ENCODE results near the gene TEX264. TPM values are rescaled to one million over a fixed set of nuclear protein-coding genes. Genes with fewer than 3 reads are reported as not detected.

The TEX264 gene
- total RNA-seq, 1 experiment from 2014 or later = 21.4 TPM

DNA sequence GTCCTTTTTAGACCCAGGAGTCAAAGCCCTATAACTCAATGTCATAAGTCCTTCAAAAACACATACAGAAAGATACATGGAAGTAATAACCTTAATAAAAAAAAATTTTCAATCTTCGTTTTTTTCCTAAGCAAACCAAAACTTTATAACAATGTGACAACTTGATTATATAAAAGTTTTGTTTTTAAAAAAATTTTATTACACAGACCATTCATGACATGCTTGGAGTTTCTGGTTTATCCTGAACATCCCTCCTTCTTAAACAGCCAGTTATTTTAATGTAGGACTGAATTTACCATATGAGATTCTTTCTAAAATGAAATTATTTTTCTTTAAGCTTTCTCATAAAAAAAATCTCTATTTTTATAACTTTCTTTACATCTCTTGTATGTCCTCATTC, 77.3 kb downstream of the TEX264 start:
- H3K4me1 ChIP-seq (ENCODE audit: insufficient read depth, low read length, poor library complexity, severe bottlenecking) = no peaks in the 10 kb centered on the region
- no peaks in the 10 kb centered on the region for H3K36me3 ChIP-seq (ENCODE audit: insufficient read depth, low read length, poor library complexity, severe bottlenecking)
- no peak for DNase-seq (ENCODE audit: low spot score)
- CTCF ChIA-PET = no interaction called here
- intact Hi-C loops (cut with micrococcal nuclease; ENCODE audit: unreplicated experiment) = no loop called here
- POLR2A ChIA-PET (ENCODE audit: low non-redundant PET) = no interaction called here
- TF ChIP-seq, protein P1, sequence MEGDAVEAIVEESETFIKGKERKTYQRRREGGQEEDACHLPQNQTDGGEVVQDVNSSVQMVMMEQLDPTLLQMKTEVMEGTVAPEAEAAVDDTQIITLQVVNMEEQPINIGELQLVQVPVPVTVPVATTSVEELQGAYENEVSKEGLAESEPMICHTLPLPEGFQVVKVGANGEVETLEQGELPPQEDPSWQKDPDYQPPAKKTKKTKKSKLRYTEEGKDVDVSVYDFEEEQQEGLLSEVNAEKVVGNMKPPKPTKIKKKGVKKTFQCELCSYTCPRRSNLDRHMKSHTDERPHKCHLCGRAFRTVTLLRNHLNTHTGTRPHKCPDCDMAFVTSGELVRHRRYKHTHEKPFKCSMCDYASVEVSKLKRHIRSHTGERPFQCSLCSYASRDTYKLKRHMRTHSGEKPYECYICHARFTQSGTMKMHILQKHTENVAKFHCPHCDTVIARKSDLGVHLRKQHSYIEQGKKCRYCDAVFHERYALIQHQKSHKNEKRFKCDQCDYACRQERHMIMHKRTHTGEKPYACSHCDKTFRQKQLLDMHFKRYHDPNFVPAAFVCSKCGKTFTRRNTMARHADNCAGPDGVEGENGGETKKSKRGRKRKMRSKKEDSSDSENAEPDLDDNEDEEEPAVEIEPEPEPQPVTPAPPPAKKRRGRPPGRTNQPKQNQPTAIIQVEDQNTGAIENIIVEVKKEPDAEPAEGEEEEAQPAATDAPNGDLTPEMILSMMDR (conservative IDR thresholded peaks at IDR 0.05; ENCODE audit: low read depth, low read length) = no peak
- no peak for TF ChIP-seq EZH2 (IDR thresholded peaks at IDR 0.05; ENCODE audit: borderline replicate concordance, low read depth, low read length, poor library complexity, severe bottlenecking)
- H3K4me3 ChIP-seq (ENCODE audit: low read depth, low read length, poor library complexity, severe bottlenecking) = no peak overlapping the region
- no peaks in the 10 kb centered on the region for H3K9me3 ChIP-seq (ENCODE audit: low read depth, low read length, poor library complexity, severe bottlenecking)
- no TSS peak for BruUV-seq (replicated peaks)
- no peak overlapping the region for H3K27ac ChIP-seq (ENCODE audit: low read depth, low read length, poor library complexity, severe bottlenecking)
- peaks cover under 1% of the 10 kb centered on the region for H3K27me3 ChIP-seq (replicated peaks; ENCODE audit: insufficient read depth, low read depth, low read length, poor library complexity)

DNA sequence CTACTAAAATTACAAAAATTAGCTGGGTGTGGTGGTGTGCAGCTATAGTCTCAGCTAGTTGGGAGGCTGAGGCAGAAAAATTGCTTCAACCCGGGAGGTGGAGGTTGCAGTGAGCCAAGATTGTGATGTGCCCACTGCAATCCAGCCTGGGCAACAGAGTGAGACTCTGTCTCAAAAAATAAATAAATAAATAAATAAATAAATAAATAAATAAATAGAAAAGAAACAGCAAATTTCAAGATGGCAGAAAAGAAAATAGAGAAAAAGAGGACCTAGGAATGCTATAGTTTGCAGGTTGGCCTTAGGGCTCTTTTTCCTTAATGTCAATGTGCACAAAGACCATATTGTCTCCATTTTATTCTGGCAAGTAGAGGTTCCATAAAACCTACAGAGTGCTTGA, 79.8 kb downstream of the TEX264 start:
- TF ChIP-seq, protein P1 (conservative IDR thresholded peaks at IDR 0.05; ENCODE audit: low read depth, low read length) = no peak
- no peak for TF ChIP-seq EZH2 (IDR thresholded peaks at IDR 0.05; ENCODE audit: borderline replicate concordance, low read depth, low read length, poor library complexity, severe bottlenecking)
- Histone ChIP-seq H3K4me1 (ENCODE audit: insufficient read depth, low read length, poor library complexity, severe bottlenecking) (no peaks in the 10 kb centered on the region), H3K27ac (ENCODE audit: low read depth, low read length, poor library complexity, severe bottlenecking) (no peak overlapping the region), H3K9me3 (ENCODE audit: low read depth, low read length, poor library complexity, severe bottlenecking) (no peaks in the 10 kb centered on the region), H3K27me3 (replicated peaks; ENCODE audit: insufficient read depth, low read depth, low read length, poor library complexity) (peaks cover 4% of the 10 kb centered on the region), H3K4me3 (ENCODE audit: low read depth, low read length, poor library complexity, severe bottlenecking) (no peak overlapping the region), H3K36me3 (ENCODE audit: insufficient read depth, low read length, poor library complexity, severe bottlenecking) (no peaks in the 10 kb centered on the region)
- no TSS peak for BruUV-seq (replicated peaks)
- DNase-seq (ENCODE audit: low spot score) = no peak
- intact Hi-C loops (cut with micrococcal nuclease; ENCODE audit: unreplicated experiment) = no loop called here
- CTCF ChIA-PET = no interaction called here
- POLR2A ChIA-PET (ENCODE audit: low non-redundant PET) = no interaction called here

DNA sequence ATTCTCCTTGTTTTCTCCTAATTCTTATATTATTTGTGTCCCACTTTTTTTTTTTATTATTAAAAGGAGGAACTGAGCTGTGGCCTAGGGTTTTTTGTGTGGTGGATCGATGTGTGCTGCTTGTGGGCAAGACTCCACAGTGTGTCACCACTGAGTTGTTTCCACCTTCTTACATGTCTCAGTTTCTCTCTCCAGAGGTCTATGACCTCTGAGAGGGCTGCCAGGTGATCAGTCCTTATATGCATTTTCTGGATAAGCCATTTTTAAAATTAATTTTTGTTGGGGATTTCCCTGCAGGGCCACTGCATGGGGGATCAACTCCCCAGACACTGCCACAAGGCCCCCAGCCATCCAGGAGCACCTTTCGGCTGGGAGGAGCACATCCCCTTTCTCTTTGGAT, 80.2 kb downstream of the TEX264 start:
- no TSS peak for BruUV-seq (replicated peaks)
- DNase-seq (ENCODE audit: low spot score) = no peak
- Histone ChIP-seq H3K27ac (ENCODE audit: low read depth, low read length, poor library complexity, severe bottlenecking) (no peak overlapping the region), H3K4me1 (ENCODE audit: insufficient read depth, low read length, poor library complexity, severe bottlenecking) (no peaks in the 10 kb centered on the region), H3K36me3 (ENCODE audit: insufficient read depth, low read length, poor library complexity, severe bottlenecking) (no peaks in the 10 kb centered on the region), H3K27me3 (replicated peaks; ENCODE audit: insufficient read depth, low read depth, low read length, poor library complexity) (peaks cover 4% of the 10 kb centered on the region), H3K9me3 (ENCODE audit: low read depth, low read length, poor library complexity, severe bottlenecking) (no peaks in the 10 kb centered on the region), H3K4me3 (ENCODE audit: low read depth, low read length, poor library complexity, severe bottlenecking) (no peak overlapping the region)
- ChIA-PET CTCF (no interaction called here), POLR2A (ENCODE audit: low non-redundant PET) (no interaction called here)
- TF ChIP-seq, protein P1 (conservative IDR thresholded peaks at IDR 0.05; ENCODE audit: low read depth, low read length) = no peak
- TF ChIP-seq EZH2 (IDR thresholded peaks at IDR 0.05; ENCODE audit: borderline replicate concordance, low read depth, low read length, poor library complexity, severe bottlenecking) = no peak
- intact Hi-C loops (cut with micrococcal nuclease; ENCODE audit: unreplicated experiment) = no loop called here

Other genes starting within 250 kb of the TEX264 start
- gene DCAF1, start 171.2 kb upstream of the TEX264 start, total RNA-seq (2021) = 18.2 and 18.3 TPM in 2 replicates
- gene RAD54L2, start 132.5 kb upstream of the TEX264 start, total RNA-seq (2021) = 22.0 TPM in 2 replicates
- 2.9 and 5.6 TPM in 2 replicates for gene GRM2, start 35.8 kb downstream of the TEX264 start, total RNA-seq (2021)
- not detected in 2 replicates for gene IQCF6, start 108.0 kb downstream of the TEX264 start, total RNA-seq (2021)
- gene IQCF2, start 190.4 kb downstream of the TEX264 start, total RNA-seq (2021) = not detected in 2 replicates
- not detected in 2 replicates for gene IQCF5, start 204.3 kb downstream of the TEX264 start, total RNA-seq (2021)
- not detected in 2 replicates for gene IQCF1, start 232.1 kb downstream of the TEX264 start, total RNA-seq (2021)

Data from A673 (cell line).